DND-41 (cell line): ENCODE measurements around the gene FOSB.

Experiments
- ATAC-seq: fragments of 200-7000 bp; cut with Tn5 transposase; 3 replicates; pipeline ENCODE4 v1.9.1; 2021; ENCODE audit warnings: low read depth; ENCODE audit not compliant: insufficient read depth
- DNase-seq: peaks from one replicate; pipeline ENCODE4 v3.0.0-alpha.2; 2020
- H2AFZ ChIP-seq: 2 replicates; pipeline ENCODE4 v1.6.0; 2012; ENCODE audit warnings: low read depth, low read length
- H3K27ac ChIP-seq: 2 replicates; pipeline ENCODE4 v1.5.1; 2012; ENCODE audit warnings: low read length, inconsistent platforms
- H3K27me3 ChIP-seq: fragments of 200-600 bp; sonication (generic); 2 replicates; pipeline ENCODE4 v1.6.0; 2012; ENCODE audit warnings: low read length, mild to moderate bottlenecking, inconsistent platforms; ENCODE audit not compliant: insufficient read depth, poor library complexity
- H3K36me3 ChIP-seq: 2 replicates; pipeline ENCODE4 v1.5.1; 2012; ENCODE audit warnings: low read length, inconsistent platforms; ENCODE audit not compliant: insufficient read depth
- H3K4me1 ChIP-seq: 2 replicates; pipeline ENCODE4 v1.5.1; 2012; ENCODE audit warnings: mild to moderate bottlenecking, low read length; ENCODE audit not compliant: insufficient read depth
- H3K4me2 ChIP-seq: 2 replicates; pipeline ENCODE4 v1.6.0; 2012; ENCODE audit warnings: mild to moderate bottlenecking, moderate library complexity, low read length, inconsistent platforms; ENCODE audit not compliant: insufficient read depth
- H3K4me3 ChIP-seq, 2 experiments: fragments of 200-600 bp in 1 of 2; shearing (Covaris generic) in 1 of 2; 2 replicates each; pipeline ENCODE4 v1.5.1; 2012 to 2016; ENCODE audit warnings: inconsistent platforms in 2 of 2, low read length in 2 of 2, mild to moderate bottlenecking in 2 of 2, low read depth in 1 of 2, moderate library complexity in 1 of 2
- H3K79me2 ChIP-seq: 2 replicates; pipeline ENCODE4 v1.6.0; 2012; ENCODE audit warnings: low read length, inconsistent platforms; ENCODE audit not compliant: insufficient read depth
- H3K9ac ChIP-seq: 2 replicates; pipeline ENCODE4 v1.6.0; 2012; ENCODE audit warnings: low read depth, mild to moderate bottlenecking, inconsistent platforms, low read length, moderate library complexity
- H3K9me3 ChIP-seq: 2 replicates; pipeline ENCODE4 v1.5.1; 2012; ENCODE audit warnings: low read length, moderate library complexity, mild to moderate bottlenecking, inconsistent platforms; ENCODE audit not compliant: insufficient read depth, severe bottlenecking
- H4K20me1 ChIP-seq: 2 replicates; pipeline ENCODE4 v1.6.0; 2012; ENCODE audit warnings: low read length; ENCODE audit not compliant: insufficient read depth
- EZH2 ChIP-seq: IDR thresholded peaks from 3 replicates; pipeline ENCODE4 v1.6.1; 2012; ENCODE audit warnings: borderline replicate concordance, low read depth, mild to moderate bottlenecking, moderate library complexity, low read length, inconsistent platforms; ENCODE audit not compliant: severe bottlenecking
- TF ChIP-seq, protein P1 (sequence below): IDR thresholded peaks from 2 replicates; pipeline ENCODE4 v1.5.1; 2012; ENCODE audit warnings: borderline replicate concordance, low read length, moderate library complexity, mild to moderate bottlenecking; ENCODE audit not compliant: poor library complexity, severe bottlenecking; ENCODE audit errors: extremely low read depth

FOSB gene

DNA sequence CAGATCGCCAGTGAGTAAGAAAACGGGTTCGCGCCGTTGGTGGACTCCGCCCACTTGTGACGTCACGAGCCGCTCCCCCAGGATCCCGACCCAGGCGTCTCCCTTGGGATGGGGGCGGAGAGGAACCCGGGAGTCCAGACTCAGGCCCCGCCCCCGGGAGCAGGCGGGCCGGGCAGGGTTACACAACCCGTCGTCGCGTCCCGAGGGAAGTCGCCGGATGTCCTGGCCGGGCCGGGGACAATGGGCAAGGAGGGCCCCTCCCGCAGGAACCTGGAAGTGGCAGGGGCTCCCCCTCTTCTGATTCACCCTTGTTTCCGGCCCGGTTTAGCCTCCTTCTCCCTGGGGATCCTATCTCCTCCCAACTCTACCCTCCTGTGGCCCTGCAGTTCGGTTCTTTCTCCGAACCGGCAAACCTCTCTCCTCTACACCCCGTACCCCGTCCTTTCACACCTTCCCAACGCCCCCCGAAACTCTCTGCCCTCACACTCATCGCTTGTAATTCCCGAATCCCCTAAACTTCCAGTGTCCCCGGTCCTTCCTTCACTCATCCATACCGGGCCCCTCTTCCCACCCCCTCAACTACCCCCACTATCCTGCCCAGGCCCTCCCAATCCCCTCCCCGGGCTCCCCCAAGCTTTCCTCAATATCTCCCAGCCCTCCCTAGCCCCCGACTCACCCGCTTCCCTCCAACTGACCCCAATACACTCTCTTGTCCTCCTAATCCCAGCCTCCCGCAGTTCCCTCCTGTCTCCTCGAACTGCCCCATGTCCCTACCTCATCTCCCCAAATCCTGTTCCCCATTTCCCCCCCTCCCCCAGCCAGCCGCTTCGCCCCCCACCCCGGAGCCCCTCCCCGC lies 24.1 kb upstream of the FOSB start:
- no peaks in the 10 kb centered on the region for H4K20me1 ChIP-seq
- peaks cover 4% of the 10 kb centered on the region for H3K27me3 ChIP-seq
- ATAC-seq (no peak), DNase-seq (no peak)
- TF ChIP-seq, protein P1, sequence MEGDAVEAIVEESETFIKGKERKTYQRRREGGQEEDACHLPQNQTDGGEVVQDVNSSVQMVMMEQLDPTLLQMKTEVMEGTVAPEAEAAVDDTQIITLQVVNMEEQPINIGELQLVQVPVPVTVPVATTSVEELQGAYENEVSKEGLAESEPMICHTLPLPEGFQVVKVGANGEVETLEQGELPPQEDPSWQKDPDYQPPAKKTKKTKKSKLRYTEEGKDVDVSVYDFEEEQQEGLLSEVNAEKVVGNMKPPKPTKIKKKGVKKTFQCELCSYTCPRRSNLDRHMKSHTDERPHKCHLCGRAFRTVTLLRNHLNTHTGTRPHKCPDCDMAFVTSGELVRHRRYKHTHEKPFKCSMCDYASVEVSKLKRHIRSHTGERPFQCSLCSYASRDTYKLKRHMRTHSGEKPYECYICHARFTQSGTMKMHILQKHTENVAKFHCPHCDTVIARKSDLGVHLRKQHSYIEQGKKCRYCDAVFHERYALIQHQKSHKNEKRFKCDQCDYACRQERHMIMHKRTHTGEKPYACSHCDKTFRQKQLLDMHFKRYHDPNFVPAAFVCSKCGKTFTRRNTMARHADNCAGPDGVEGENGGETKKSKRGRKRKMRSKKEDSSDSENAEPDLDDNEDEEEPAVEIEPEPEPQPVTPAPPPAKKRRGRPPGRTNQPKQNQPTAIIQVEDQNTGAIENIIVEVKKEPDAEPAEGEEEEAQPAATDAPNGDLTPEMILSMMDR, result no peak
- TF ChIP-seq EZH2, result no peak
- H3K27ac ChIP-seq, result no peak overlapping the region
- no peak overlapping the region for H3K4me3 ChIP-seq
- H3K9ac ChIP-seq, result no peak overlapping the region
- H3K9me3 ChIP-seq, result no peaks in the 10 kb centered on the region
- H3K79me2 ChIP-seq, result no peaks in the 10 kb centered on the region
- no peaks in the 10 kb centered on the region for H3K36me3 ChIP-seq
- H3K4me1 ChIP-seq, result peaks cover 22% of the 10 kb centered on the region
- H2AFZ ChIP-seq, result no peak overlapping the region
- 0 out of 2 replicates have a peak overlapping the region, but pooled peaks have one; percentile 16 for H3K4me2 ChIP-seq

DNA sequence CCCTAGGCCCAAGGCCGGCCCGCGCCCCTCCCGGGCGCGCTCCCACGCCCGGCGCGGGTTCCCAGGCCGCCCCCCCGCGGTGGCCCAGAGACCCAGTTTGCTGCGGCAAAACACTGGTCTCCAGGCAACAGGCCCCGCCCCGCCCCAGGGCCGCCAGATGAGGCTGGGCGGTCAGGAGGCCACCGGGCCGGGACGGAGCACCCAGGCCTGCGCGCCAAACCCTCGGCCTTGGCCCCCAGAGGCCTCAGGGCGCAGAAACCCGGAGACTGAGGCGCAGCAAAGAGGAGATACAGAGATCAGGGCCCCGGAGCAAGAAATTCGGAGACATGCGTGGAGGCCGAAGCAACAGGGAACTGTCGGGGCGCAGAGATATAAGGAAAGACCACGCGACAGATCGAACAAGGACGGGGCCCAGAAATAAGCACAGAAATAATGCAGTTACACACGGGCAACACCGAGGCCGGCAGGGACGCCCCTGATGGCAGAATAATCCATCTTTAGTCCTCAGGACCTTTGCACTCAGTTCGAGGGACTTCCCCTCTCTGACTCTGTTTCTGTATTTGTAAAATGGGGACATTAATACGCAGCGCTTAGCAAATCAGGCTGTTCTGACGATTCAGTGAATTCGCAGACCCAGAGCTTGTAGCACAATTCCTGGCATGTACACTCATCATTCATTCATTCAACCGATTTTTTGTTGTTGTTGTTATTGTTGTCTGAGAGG lies 23.3 kb upstream of the FOSB start:
- Histone ChIP-seq H4K20me1 (no peaks in the 10 kb centered on the region), H3K36me3 (no peaks in the 10 kb centered on the region), H3K9me3 (no peaks in the 10 kb centered on the region), H3K27me3 (peaks cover 4% of the 10 kb centered on the region), H2AFZ (no peak overlapping the region), H3K4me1 (peaks cover 15% of the 10 kb centered on the region), H3K27ac (no peak overlapping the region), H3K79me2 (no peaks in the 10 kb centered on the region), H3K4me2 (no peak overlapping the region), H3K9ac (no peak overlapping the region), H3K4me3 (no peak overlapping the region)
- TF ChIP-seq EZH2, result no peak
- TF ChIP-seq, protein P1, result no peak
- no peak for DNase-seq
- ATAC-seq, result no peak

DNA sequence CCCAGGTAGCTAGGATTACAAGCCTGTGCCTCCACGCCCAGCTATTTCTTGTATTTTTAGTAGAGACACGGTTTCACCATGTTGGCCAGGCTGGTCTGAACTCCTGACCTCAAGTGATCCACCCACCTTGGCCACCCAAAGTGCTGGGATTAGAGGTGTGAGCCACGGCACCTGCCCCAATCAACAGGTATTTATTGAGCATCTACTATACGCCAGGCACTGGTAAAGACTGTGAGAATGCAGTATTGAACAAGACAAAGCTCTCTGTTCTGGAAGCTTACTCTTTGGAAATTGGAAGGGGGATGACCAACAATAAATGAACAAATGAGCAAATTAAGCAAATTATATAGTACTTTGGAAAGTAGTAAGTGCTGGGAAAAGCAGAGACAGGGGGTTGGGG lies 22.7 kb upstream of the FOSB start:
- H4K20me1 ChIP-seq, result no peaks in the 10 kb centered on the region
- DNase-seq (no peak), ATAC-seq (no peak)
- H3K9ac ChIP-seq, result no peak overlapping the region
- no peak overlapping the region for H2AFZ ChIP-seq
- H3K4me1 ChIP-seq, result peaks cover 13% of the 10 kb centered on the region
- H3K4me2 ChIP-seq, result no peak overlapping the region
- no peaks in the 10 kb centered on the region for H3K9me3 ChIP-seq
- no peak for TF ChIP-seq EZH2
- TF ChIP-seq, protein P1, result no peak
- H3K79me2 ChIP-seq, result no peaks in the 10 kb centered on the region
- no peak overlapping the region for H3K27ac ChIP-seq
- H3K36me3 ChIP-seq, result no peaks in the 10 kb centered on the region
- H3K4me3 ChIP-seq, result no peak overlapping the region
- H3K27me3 ChIP-seq, result peaks cover 7% of the 10 kb centered on the region
